ENCODE data around the gene TMEM100. TPM values are rescaled to one million over a fixed set of nuclear protein-coding genes. Genes with fewer than 3 reads are reported as not detected.

Gene TMEM100
- total RNA-seq, 6 experiments from 2014 or later: 0.18 to 0.26 TPM; not detected in 4

GRCh38 chr17:55708175-55708974, 14.3 kb downstream of the TMEM100 start:
- Mint-ChIP-seq H3K27me3 (ENCODE audit: insufficient read depth) (peaks cover 8% of the 10 kb centered on the region; the same call in 1 of the 2 replicates), H3K4me3 (peak overlapping the region; percentile 56), H3K9me3 (no peaks in the 10 kb centered on the region), H3K4me1 (ENCODE audit: low read depth) (peaks cover 6% of the 10 kb centered on the region; the same call in 1 of the 2 replicates), H3K27ac (no peak overlapping the region), H3K36me3 (ENCODE audit: low read depth) (no peaks in the 10 kb centered on the region)
- TF ChIP-seq CTCF (IDR thresholded peaks at IDR 0.05): no peak
- no peak for DNase-seq

GRCh38 chr17:55706808-55707773, 15.6 kb downstream of the TMEM100 start:
- Mint-ChIP-seq H3K36me3 (ENCODE audit: low read depth) (no peaks in the 10 kb centered on the region), H3K4me3 (no peak overlapping the region), H3K9me3 (peaks cover 3% of the 10 kb centered on the region; the same call in 1 of the 2 replicates), H3K27ac (no peak overlapping the region), H3K4me1 (ENCODE audit: low read depth) (peaks cover 6% of the 10 kb centered on the region; the same call in 1 of the 2 replicates), H3K27me3 (ENCODE audit: insufficient read depth) (peaks cover 8% of the 10 kb centered on the region; the same call in 1 of the 2 replicates)
- no peak for DNase-seq
- TF ChIP-seq CTCF (IDR thresholded peaks at IDR 0.05): no peak

- DNase-seq: no peak
- no peak overlapping the region for H3K27ac Mint-ChIP-seq
- H3K4me1 Mint-ChIP-seq (ENCODE audit: low read depth): peaks cover 6% of the 10 kb centered on the region; the same call in 1 of the 2 replicates
- peaks cover 4% of the 10 kb centered on the region for H3K9me3 Mint-ChIP-seq
- no peak overlapping the region for H3K4me3 Mint-ChIP-seq
- peaks cover 8% of the 10 kb centered on the region; the same call in 1 of the 2 replicates for H3K27me3 Mint-ChIP-seq (ENCODE audit: insufficient read depth)
- no peak for TF ChIP-seq CTCF (IDR thresholded peaks at IDR 0.05)
- no peaks in the 10 kb centered on the region for H3K36me3 Mint-ChIP-seq (ENCODE audit: low read depth)
Observed at GRCh38 chr17:55705847-55706246, 16.8 kb downstream of the TMEM100 start.

GRCh38 chr17:55704401-55704800, 18.3 kb downstream of the TMEM100 start:
- Mint-ChIP-seq H3K4me3 (no peak overlapping the region), H3K27ac (no peak overlapping the region), H3K36me3 (ENCODE audit: low read depth) (no peaks in the 10 kb centered on the region), H3K27me3 (ENCODE audit: insufficient read depth) (peaks cover 8% of the 10 kb centered on the region; the same call in 1 of the 2 replicates), H3K4me1 (ENCODE audit: low read depth) (peaks cover 6% of the 10 kb centered on the region; the same call in 1 of the 2 replicates), H3K9me3 (peaks cover 4% of the 10 kb centered on the region)
- no peak for TF ChIP-seq CTCF (IDR thresholded peaks at IDR 0.05)
- no peak for DNase-seq

GRCh38 chr17:55702150-55702549, 20.5 kb downstream of the TMEM100 start:
- H3K4me3 Mint-ChIP-seq: no peak overlapping the region

More at GRCh38 chr17:55702150-55702549, 20.5 kb downstream of the TMEM100 start:
- H3K27me3 Mint-ChIP-seq (ENCODE audit: insufficient read depth): peaks cover 4% of the 10 kb centered on the region
- H3K9me3 Mint-ChIP-seq: peaks cover 4% of the 10 kb centered on the region
- DNase-seq: no peak
- no peaks in the 10 kb centered on the region for H3K36me3 Mint-ChIP-seq (ENCODE audit: low read depth)
- H3K4me1 Mint-ChIP-seq (ENCODE audit: low read depth): no peaks in the 10 kb centered on the region
- no peak for TF ChIP-seq CTCF (IDR thresholded peaks at IDR 0.05)
- no peak overlapping the region for H3K27ac Mint-ChIP-seq
